CD1c-positive myeloid dendritic cell (primary cell): ENCODE results near the gene PHYH.
"Not testable (repeated sequence)": the region's sequence is repeated elsewhere in the genome, so short reads cannot be mapped to it uniquely, and the experiment has no call there.

Experiments
- DNase-seq: peaks from one replicate; pipeline ENCODE4 v3.0.0-alpha.2; 2016; ENCODE audit errors: extremely low spot score

PHYH gene

DNA sequence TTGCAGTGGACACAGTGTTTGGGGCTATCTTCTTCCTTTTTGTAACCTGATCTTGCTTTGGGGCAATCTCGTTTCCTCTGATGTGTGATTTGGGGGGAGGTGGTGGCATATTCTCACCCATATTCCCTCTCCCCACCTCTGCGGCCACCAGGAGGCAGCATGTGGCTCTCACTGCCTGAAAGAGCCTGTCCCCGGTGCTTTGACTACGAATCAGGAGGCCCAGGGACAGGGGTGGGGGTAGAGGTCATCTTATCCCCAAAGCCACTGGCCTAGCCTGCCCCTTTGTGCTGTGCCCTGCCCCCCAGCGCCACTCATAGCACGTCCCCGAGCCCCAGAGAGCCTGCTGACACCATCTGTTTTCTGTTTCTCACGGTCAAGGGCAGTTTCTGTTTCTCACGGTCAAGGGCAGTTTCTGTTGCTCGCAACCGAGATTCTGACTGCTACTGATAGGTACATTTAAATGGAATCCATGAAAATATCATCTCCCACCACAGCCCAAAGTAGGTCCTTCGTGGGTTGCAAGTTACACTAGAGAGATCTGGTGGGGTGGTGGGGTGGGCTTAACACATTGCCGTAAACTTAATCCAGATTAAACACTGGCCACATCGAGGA, 28.2 kb downstream of the PHYH start:
- DNase-seq = peak; percentile 17

DNA sequence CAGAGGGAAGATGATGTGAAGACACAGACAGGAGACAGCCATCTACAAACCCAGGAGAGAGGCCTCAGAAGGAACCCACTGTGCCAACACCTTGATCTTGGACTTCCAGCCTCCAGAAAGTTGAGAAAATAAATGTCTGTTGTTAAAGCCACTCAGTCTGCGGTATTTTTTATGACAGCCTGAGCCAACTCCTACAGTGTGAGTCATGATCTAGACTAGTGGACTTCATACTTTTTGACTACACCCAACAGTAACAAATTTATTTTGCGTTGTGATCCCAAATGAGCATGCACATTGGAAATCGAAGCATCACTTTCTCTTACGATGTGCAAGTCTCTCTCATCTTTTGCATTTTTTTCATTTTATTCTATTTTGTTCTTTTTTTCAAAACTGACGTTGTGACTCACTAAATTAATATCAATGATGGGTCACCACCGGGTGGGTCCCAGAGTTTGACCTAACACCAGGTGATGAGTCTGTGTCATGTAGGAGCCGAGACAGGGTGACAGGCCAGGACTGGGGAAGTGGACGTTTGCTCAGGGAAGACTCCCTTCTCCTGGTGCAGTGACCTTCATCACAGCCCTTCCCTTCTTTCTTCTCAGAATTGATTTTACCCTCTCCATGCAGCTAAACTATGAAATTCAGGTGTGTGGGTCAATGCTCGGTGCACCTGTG, 28.9 kb downstream of the PHYH start:
- no peak for DNase-seq

DNA sequence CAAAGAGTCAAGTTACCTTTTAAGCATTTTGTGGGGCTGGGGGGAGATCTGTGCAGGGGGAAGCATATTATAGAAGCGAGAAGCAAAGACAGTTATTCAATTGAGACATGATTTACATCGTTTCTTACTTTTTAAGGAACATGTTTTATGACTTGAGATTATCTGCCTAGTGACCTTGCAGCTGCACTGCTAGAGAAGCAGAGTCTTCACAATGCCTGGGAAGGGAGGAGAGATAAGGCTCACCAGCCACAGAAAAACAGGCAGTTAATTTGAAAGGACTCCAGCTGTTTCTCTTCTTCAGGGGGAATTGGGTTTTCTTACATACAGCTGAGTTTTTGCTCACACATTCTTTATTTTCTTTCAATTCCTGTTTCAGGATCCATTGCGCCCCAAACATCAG, 31.0 kb downstream of the PHYH start:
- DNase-seq = no peak

DNA sequence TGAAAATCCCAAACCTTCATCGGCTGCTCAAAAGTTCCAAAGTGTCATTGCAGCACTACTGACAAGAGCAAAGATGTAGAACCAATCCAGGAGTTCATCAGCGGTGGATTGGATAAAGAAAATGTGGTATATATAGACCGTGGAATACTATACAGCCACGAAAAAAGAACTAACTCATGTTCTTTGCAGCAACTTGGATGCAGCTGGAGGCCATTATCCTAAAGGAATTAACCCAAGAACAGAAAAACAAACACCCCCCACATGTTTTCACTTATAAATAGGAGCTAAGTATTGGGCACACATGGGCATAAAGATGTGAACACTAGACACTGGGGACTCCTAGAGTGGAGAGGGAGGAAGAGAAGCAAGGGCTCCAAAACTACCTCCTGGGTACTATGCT, 31.6 kb downstream of the PHYH start:
- DNase-seq = no peak

- DNase-seq = no peak
These were observed 36.3 kb downstream of the PHYH start for GRCh38 chr10:13263591-13263990.

- no peak for DNase-seq
These were observed 37.4 kb downstream of the PHYH start for GRCh38 chr10:13262433-13262832.

DNA sequence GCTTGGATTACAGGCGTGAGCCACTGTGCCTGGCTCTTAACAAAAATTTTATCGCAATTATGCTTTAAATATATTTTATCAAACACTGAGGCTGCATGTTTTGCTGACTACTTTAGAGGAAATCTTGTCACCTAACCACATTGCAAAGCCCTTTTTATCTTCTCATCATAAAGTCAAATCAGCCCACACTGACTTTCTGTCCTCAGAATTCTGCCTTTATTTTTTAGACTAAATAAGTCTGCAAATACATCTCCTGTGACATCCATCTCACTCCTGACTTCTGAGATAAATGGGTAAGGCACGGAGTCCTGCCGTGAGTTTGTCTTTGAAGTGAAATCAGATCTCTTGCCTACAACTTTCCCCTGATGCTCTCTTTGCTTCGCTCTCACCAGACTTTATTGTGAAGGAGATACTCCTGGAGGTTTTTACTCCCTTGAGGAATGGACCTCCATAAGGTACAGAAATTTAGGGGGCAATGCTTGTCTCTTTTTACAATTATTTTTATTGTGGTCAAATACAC, 42.2 kb downstream of the PHYH start:
- DNase-seq = no peak

GRCh38 chr10:13256627-13257026, 43.2 kb downstream of the PHYH start:
- no peak for DNase-seq

GRCh38 chr10:13253726-13254125, 46.1 kb downstream of the PHYH start:
- no peak for DNase-seq

DNA sequence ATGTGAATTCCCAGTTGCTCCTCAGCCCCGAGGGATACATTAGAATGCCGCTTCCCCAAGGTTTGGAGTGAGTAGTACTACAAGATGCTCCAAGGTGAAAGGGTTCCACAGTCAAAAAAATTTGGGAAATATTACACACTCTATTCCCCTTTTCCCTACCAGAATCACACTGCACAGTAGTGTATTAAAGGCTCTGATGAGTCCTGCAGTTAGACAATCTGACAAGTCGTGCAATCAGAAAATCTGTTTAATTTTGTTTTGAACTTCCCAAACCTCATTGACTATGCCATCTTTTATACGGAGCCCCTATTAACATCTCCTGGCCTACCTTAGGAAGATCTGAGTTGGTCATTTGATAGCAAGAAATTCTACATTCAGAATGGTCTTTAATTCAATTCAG, 52.1 kb downstream of the PHYH start:
- no peak for DNase-seq

DNA sequence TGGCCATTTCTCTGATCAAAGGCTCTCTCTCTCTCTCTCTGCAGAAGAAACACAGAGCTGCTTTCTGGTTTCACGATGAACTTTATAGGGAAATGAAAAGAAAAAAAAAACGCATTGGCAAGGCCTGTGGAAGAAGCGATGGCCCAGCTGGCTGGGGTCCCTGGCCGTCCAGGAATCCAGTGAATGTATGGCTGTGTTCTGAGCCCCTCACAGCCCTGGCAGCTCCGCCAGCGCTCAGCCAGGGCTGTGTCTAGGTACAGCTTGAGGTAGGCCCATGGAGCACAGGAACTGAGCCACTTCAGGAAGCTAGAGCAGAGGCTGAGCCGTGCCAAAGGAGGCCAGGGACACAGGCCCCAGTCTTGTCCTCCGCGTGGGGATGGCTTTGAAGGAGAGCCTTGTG, 52.6 kb downstream of the PHYH start:
- no peak for DNase-seq

DNA sequence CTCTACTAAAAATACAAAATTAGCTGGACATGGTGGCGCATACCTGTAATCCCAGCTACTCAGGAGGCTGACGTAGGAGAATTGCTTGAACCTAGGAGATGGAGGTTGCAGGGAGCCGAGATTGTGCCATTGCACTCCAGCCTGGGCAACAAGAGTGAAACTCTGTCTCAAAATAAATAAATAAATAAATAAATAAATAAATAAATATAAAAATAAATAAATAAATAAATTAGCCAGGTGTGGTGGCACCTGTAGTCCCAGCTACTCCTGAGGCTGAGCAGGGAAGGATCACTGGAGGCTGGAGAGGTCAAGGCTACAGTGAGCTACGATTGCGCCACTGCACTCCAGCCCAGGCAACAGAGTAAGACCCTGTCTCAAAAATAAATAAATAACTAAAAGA, 57.6 kb downstream of the PHYH start:
- not testable (repeated sequence) for DNase-seq

GRCh38 chr10:13241613-13242012, 58.3 kb downstream of the PHYH start:
- DNase-seq = no peak

- no peak for DNase-seq
These were observed 59.9 kb downstream of the PHYH start for GRCh38 chr10:13239923-13240322.

- DNase-seq = no peak
These were observed 61.4 kb downstream of the PHYH start for GRCh38 chr10:13238271-13239077.

DNA sequence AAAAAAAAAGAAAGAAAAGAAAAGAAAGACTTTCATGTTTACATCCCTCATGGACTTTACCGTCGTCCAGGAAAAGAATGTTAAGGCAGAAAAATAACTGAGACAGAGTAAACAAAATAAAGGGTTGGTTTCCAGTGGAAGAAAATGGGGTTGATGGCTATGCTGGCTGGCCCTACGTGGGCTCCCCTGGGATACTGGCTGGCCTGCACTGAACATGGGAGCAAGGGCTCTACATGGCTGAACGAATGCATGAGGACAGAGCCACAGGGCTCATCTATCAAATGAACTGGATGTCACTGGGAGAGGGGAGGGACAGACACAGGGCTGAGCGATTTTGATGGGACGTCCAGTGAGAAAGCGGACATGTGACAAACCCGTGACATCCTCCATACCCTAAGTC, 63.2 kb downstream of the PHYH start:
- no peak for DNase-seq

GRCh38 chr10:13234736-13235135, 65.1 kb downstream of the PHYH start:
- not testable (repeated sequence) for DNase-seq

DNA sequence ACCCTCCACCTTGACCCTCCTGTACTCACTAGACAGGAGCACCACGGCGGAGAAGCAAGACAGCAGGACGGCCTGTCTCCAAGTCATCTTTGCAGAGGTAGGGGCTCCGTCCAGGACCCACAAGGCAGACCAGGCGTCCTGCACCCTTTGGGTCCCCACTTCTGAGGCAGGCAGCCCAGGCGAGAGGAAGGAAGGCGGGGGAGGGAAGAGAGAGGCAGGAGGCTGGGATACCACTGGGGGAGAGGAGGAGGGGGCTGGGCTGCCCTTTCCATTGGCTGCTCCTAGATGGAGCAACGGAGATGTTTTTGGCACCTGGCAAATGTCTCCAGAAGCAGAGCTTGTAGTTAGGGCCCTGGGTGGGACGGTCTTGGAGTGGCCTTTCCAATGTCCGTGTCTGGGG, 65.7 kb downstream of the PHYH start, which contains the start of gene UCMA:
Gene UCMA (minus strand): TSS at position 203 of the 400 bp plus-strand sequence. CDS start 116 bp downstream, at position 87.
- DNase-seq = no peak

DNA sequence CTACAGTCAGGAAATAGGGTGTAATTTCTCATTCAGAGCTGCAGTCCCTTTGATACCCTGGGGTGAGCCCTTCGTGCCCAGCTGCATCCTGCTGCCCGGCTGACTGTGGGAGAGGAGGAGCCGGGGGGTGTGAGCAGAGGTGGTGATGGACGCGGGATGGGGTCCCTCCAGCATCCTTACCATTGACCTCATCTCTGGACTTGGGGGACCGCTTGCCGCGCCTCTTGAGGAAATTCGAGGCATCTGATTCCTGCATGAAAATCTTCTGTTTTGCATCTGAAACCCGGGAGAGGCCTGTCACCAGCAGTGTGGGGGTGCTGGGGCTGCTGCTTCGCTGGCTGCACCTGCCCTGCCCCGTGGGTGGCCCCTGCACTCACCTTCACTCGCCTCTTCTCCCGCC, 66.5 kb downstream of the PHYH start:
- DNase-seq = no peak

- no peak for DNase-seq
These were observed 68.1 kb downstream of the PHYH start for GRCh38 chr10:13231808-13232207.

DNA sequence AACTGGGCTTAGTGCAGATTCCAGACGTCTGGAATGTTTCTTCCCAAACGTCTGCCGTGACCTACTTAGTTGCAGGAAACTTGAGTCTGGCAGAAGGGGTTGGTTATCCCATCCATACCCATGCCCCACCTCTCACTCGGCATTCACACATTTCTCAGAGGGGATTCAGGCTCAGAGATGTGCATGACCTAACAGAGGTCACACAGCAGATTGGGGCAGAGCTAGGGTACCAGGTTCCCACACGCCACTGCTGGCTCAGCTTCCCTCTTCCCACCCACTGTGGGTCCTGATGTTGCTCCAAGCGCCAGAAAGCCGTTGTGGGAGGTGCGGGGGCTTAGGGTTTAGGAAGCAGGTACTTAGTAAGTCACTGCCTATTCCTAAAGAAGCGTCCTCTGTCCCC, 68.7 kb downstream of the PHYH start:
- no peak for DNase-seq
